SK-N-SH (cell line): ENCODE measurements around the gene DIAPH2. TPM values are rescaled to one million over a fixed set of nuclear protein-coding genes. Genes with fewer than 3 reads are reported as not detected.
A peak's percentile ranks its signal among the peaks of the same experiment; 100 is the strongest.

Source experiments
- CTCF ChIA-PET: fragments of 300-600, 350-600 bp; formaldehyde crosslinking; extraction: SDS; loops from one replicate; lab custom pipeline; 2021; lab: Yijun Ruan, JAX
- POLR2A ChIA-PET: fragments of 350-600 bp; sonication (Branson Sonifier 250); formaldehyde crosslinking; extraction: SDS; loops from one replicate; lab custom pipeline; 2020; ENCODE audit warnings: antibody characterized with exemption, inconsistent platforms; lab: Yijun Ruan, JAX
- DNase-seq: peaks from one replicate; pipeline ENCODE4 v3.0.0; 2012
- H2AFZ ChIP-seq: fragments of 200-600 bp; sonication (generic); 2 replicates; pipeline ENCODE4 v1.8.1; 2016; ENCODE audit warnings: antibody characterized with exemption, mild to moderate bottlenecking, low read depth
- H3F3A ChIP-seq: fragments of 200-600 bp; sonication (generic); replicated peaks from 2 replicates; pipeline ENCODE3; 2016; ENCODE audit warnings: antibody characterized with exemption, mild to moderate bottlenecking; ENCODE audit not compliant: insufficient read depth
- H3K27ac ChIP-seq, 2 experiments: fragments of 200-500 bp in 1 of 2; fragments of 200-600 bp in 1 of 2; sonication (Bioruptor generic) in 1 of 2; sonication (generic), shearing (Covaris generic) in 1 of 2; 2 replicates each; pipeline versions ENCODE4 v1.5.1 to v1.6.1; 2014 to 2016; ENCODE audit warnings: low read depth in 2 of 2, inconsistent platforms in 1 of 2, low read length in 1 of 2, mild to moderate bottlenecking in 1 of 2, mixed read lengths in 1 of 2
- H3K27me3 ChIP-seq: fragments of 200-600 bp; sonication (generic), shearing (Covaris generic); 2 replicates; pipeline ENCODE4 v1.6.1; 2016; ENCODE audit warnings: mixed run types; ENCODE audit not compliant: insufficient read depth
- H3K36me3 ChIP-seq, 2 experiments: fragments of 200-500 bp in 1 of 2; fragments of 200-600 bp in 1 of 2; sonication (Bioruptor generic) in 1 of 2; sonication (generic) in 1 of 2; replicated peaks in 1 of 2; 2 replicates each; pipeline versions ENCODE3 to v1.5.1; 2014 to 2016; ENCODE audit warnings: low read length in 1 of 2, mild to moderate bottlenecking in 1 of 2; ENCODE audit not compliant: insufficient read depth in 2 of 2, control insufficient read depth in 1 of 2
- H3K4me1 ChIP-seq, 2 experiments: fragments of 200-500 bp in 1 of 2; fragments of 200-600 bp in 1 of 2; sonication (Bioruptor generic) in 1 of 2; sonication (generic), shearing (Covaris generic) in 1 of 2; 2 replicates each; pipeline versions ENCODE4 v1.5.1 to v1.6.1; 2014 to 2016; ENCODE audit warnings: low read depth in 1 of 2, low read length in 1 of 2, mixed run types in 1 of 2; ENCODE audit not compliant: insufficient read depth in 2 of 2, control insufficient read depth in 1 of 2
- H3K4me2 ChIP-seq: fragments of 200-600 bp; sonication (generic), shearing (Covaris generic); 2 replicates; pipeline ENCODE4 v1.6.1; 2017; ENCODE audit warnings: mixed run types
- H3K4me3 ChIP-seq, 2 experiments: fragments of 200-500 bp in 1 of 2; fragments of 200-600 bp in 1 of 2; sonication (Bioruptor generic) in 1 of 2; sonication (generic), shearing (Covaris generic) in 1 of 2; 2 replicates each; pipeline versions ENCODE4 v1.5.1 to v1.8.1; 2014 to 2016; ENCODE audit warnings: low read depth in 2 of 2, inconsistent platforms in 1 of 2, low read length in 1 of 2, mild to moderate bottlenecking in 1 of 2, mixed read lengths in 1 of 2, moderate library complexity in 1 of 2
- H3K79me2 ChIP-seq: fragments of 200-600 bp; sonication (generic); 2 replicates; pipeline ENCODE4 v1.8.1; 2017; ENCODE audit warnings: mild to moderate bottlenecking; ENCODE audit not compliant: insufficient read depth
- H3K9ac ChIP-seq: fragments of 200-600 bp; sonication (generic); 2 replicates; pipeline ENCODE4 v1.6.1; 2017; ENCODE audit warnings: mixed run types
- H3K9me2 ChIP-seq: fragments of 200-600 bp; sonication (generic); 2 replicates; pipeline ENCODE4 v1.6.1; 2017; ENCODE audit warnings: mixed run types
- H3K9me3 ChIP-seq: fragments of 200-600 bp; sonication (generic); 2 replicates; pipeline ENCODE4 v1.6.1; 2017; ENCODE audit warnings: mixed run types, mild to moderate bottlenecking, moderate library complexity
- H4K20me1 ChIP-seq: fragments of 200-600 bp; sonication (generic); 2 replicates; pipeline ENCODE4 v1.6.1; 2017; ENCODE audit warnings: mild to moderate bottlenecking, mixed run types; ENCODE audit not compliant: insufficient read depth
- ELF1 ChIP-seq: IDR thresholded peaks from 2 replicates; pipeline ENCODE4 v1.4.0; 2012
- EP300 ChIP-seq, 2 experiments: IDR thresholded peaks; 2 replicates each; pipeline versions ENCODE4 v1.4.0 to v1.6.1; 2012; ENCODE audit warnings: borderline replicate concordance in 1 of 2, low read depth in 1 of 2, low read length in 1 of 2
- EZH2phosphoT487 ChIP-seq: fragments of 200-600 bp; sonication (generic); IDR thresholded peaks from 2 replicates; pipeline ENCODE4 v1.6.1; 2017; ENCODE audit warnings: low read depth, mixed run types, mild to moderate bottlenecking, antibody characterized with exemption, moderate library complexity, borderline replicate concordance
- FOSL2 ChIP-seq: IDR thresholded peaks from 2 replicates; pipeline ENCODE4 v1.4.0; 2012; ENCODE audit warnings: low read depth, mild to moderate bottlenecking, moderate library complexity, borderline replicate concordance
- FOXJ3 ChIP-seq: sonication (generic); formaldehyde crosslinking; IDR thresholded peaks from 2 replicates; pipeline ENCODE4 v1.5.1; 2020; ENCODE audit warnings: mild to moderate bottlenecking, missing genetic modification reagents
- GABPA ChIP-seq: IDR thresholded peaks from 2 replicates; pipeline ENCODE4 v1.4.0; 2012; ENCODE audit warnings: low read depth, mild to moderate bottlenecking
- JUND ChIP-seq: IDR thresholded peaks from 2 replicates; pipeline ENCODE4 v1.4.0; 2012
- MEF2A ChIP-seq: IDR thresholded peaks from 2 replicates; pipeline ENCODE4 v1.4.0; 2012; ENCODE audit warnings: low read depth, borderline replicate concordance
- NFIC ChIP-seq: IDR thresholded peaks from 2 replicates; pipeline ENCODE4 v1.4.0; 2012; ENCODE audit warnings: borderline replicate concordance
- NRF1 ChIP-seq: IDR thresholded peaks from 2 replicates; pipeline ENCODE4 v1.6.1; 2012; ENCODE audit warnings: low read depth, mild to moderate bottlenecking, low read length
- POLR2AphosphoS5 ChIP-seq: IDR thresholded peaks from 2 replicates; pipeline ENCODE4 v1.6.1; 2012; ENCODE audit warnings: low read depth, low read length
- RAD21 ChIP-seq: IDR thresholded peaks from 2 replicates; pipeline ENCODE4 v1.6.1; 2012; ENCODE audit warnings: mild to moderate bottlenecking, low read length
- RCOR1 ChIP-seq: fragments of 150-350 bp; IDR thresholded peaks from 2 replicates; pipeline ENCODE4 v1.6.1; 2017; ENCODE audit warnings: antibody characterized with exemption, low read length
- TCF12 ChIP-seq: IDR thresholded peaks from 2 replicates; pipeline ENCODE4 v1.4.0; 2012
- WGBS: methylation state at CpG from one replicate; pipeline ENCODE4 v1.1.6; 2017; ENCODE audit warnings: low lambda C conversion rate; 5-methylcytosine and 5-hydroxymethylcytosine counted together
- polyA plus RNA-seq, 3 experiments: library from polyadenylated mRNA; depleted of rRNA; stranded (reverse); fragments of >200 nt; gene quantifications; 2 replicates each; pipeline ENCODE4 v1.2.3, GENCODE V29; 2012
- TF ChIP-seq, protein P1 (sequence below): IDR thresholded peaks from 2 replicates; pipeline ENCODE4 v1.4.0; 2012; ENCODE audit warnings: low read depth
- TF ChIP-seq, protein P2 (sequence below): IDR thresholded peaks from 2 replicates; pipeline ENCODE4 v1.4.0; 2012; ENCODE audit warnings: low read depth, borderline replicate concordance
- TF ChIP-seq, protein P3 (sequence below): fragments of 150-350 bp; IDR thresholded peaks from 2 replicates; pipeline ENCODE4 v1.6.1; 2016; ENCODE audit warnings: mild to moderate bottlenecking, low read depth, low read length

The DIAPH2 gene
- polyA plus RNA-seq, 1 of the 3 experiments (the other 2 are of a cell fraction) = 1.1 TPM

DNA sequence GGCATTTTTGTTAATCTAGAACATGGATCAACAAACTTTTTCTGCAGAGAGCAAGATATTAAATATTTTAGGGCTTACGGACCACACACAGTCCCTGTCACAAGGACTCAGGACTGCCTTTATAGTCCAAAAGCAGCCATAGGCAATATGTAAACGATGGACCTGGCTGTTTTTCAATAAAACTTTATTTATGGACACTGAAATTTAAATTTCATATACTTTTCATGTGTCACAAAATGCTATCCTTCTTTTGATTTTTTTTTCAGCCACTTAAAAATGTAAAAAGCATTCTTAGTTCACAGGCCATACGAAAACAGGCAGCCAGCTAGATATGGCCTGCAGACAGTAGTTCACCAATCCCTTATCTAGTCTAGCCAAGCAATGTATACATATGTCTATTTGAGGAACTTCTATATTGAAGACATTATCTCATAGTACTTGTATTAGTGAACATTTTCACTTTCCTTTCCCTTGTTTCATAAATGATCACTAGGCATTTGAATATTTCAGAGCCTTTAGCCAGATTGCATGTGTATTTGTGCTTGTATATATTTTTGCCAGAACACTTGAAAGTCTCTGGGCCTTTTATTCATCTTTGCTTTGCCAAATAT lies 549.9 kb downstream of the DIAPH2 start:
- H3K4me1 ChIP-seq = no peaks in the 10 kb centered on the region; a peak in 1 of 4 replicates
- H3K36me3 ChIP-seq = no peaks in the 10 kb centered on the region
- TF ChIP-seq, protein P1, sequence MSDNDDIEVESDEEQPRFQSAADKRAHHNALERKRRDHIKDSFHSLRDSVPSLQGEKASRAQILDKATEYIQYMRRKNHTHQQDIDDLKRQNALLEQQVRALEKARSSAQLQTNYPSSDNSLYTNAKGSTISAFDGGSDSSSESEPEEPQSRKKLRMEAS = no peak
- TF ChIP-seq TCF12 (no peak), RCOR1 (no peak), FOXJ3 (no peak), ELF1 (no peak), NFIC (no peak), EP300 (IDR thresholded peaks at IDR 0.05; ENCODE audit: borderline replicate concordance in 1 of 2, low read depth in 1 of 2, low read length in 1 of 2) (no peak), NRF1 (no peak), POLR2AphosphoS5 (no peak), GABPA (no peak), EZH2phosphoT487 (no peak), MEF2A (no peak), FOSL2 (no peak)
- TF ChIP-seq, protein P2, sequence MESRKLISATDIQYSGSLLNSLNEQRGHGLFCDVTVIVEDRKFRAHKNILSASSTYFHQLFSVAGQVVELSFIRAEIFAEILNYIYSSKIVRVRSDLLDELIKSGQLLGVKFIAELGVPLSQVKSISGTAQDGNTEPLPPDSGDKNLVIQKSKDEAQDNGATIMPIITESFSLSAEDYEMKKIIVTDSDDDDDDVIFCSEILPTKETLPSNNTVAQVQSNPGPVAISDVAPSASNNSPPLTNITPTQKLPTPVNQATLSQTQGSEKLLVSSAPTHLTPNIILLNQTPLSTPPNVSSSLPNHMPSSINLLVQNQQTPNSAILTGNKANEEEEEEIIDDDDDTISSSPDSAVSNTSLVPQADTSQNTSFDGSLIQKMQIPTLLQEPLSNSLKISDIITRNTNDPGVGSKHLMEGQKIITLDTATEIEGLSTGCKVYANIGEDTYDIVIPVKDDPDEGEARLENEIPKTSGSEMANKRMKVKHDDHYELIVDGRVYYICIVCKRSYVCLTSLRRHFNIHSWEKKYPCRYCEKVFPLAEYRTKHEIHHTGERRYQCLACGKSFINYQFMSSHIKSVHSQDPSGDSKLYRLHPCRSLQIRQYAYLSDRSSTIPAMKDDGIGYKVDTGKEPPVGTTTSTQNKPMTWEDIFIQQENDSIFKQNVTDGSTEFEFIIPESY = no peak
- TF ChIP-seq, protein P3, sequence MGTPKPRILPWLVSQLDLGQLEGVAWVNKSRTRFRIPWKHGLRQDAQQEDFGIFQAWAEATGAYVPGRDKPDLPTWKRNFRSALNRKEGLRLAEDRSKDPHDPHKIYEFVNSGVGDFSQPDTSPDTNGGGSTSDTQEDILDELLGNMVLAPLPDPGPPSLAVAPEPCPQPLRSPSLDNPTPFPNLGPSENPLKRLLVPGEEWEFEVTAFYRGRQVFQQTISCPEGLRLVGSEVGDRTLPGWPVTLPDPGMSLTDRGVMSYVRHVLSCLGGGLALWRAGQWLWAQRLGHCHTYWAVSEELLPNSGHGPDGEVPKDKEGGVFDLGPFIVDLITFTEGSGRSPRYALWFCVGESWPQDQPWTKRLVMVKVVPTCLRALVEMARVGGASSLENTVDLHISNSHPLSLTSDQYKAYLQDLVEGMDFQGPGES = no peak
- TF ChIP-seq, all 33 proteins: peak for 0
- H3K4me2 ChIP-seq = no peak overlapping the region
- no peaks in the 10 kb centered on the region for H3K9me2 ChIP-seq
- no peaks in the 10 kb centered on the region for H3K27me3 ChIP-seq
- H3F3A ChIP-seq = no peaks in the 10 kb centered on the region
- no peak overlapping the region for H3K9ac ChIP-seq
- no peaks in the 10 kb centered on the region for H4K20me1 ChIP-seq
- no peaks in the 10 kb centered on the region for H3K9me3 ChIP-seq
- no peak overlapping the region for H3K27ac ChIP-seq
- no peak for DNase-seq
- H3K79me2 ChIP-seq = no peaks in the 10 kb centered on the region
- WGBS = 53% methylated on average over 3 of the region's 3 CpGs
- no peak overlapping the region for H2AFZ ChIP-seq
- CTCF ChIA-PET = no interaction called here
- POLR2A ChIA-PET = no interaction called here
- H3K4me3 ChIP-seq = no peak overlapping the region

DNA sequence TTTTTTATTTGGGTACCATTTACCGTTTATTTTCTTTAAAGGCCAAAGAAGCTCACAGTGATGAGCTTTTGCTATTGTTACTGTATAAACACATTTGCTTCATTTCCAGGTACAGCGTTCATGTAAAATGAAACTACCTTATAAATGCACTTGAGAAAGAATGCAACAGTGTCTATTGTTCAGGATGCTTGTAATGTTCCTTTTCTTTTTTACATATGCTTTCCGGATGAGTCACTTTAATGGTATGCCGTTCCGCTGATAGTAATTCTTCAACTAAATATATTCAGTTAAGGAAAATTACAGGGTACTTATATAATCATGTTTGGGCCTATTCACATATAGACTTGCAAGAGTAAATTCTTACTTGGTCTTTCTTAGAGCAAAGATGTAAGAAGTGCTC lies 554.0 kb downstream of the DIAPH2 start:
- Histone ChIP-seq H3K4me3 (no peak overlapping the region), H3F3A (no peaks in the 10 kb centered on the region), H3K79me2 (no peaks in the 10 kb centered on the region), H3K27ac (peak overlapping the region in 1 of 2 experiments; percentile 32; a peak in 2 of 4 replicates), H3K4me2 (no peak overlapping the region), H4K20me1 (no peaks in the 10 kb centered on the region), H3K27me3 (no peaks in the 10 kb centered on the region), H3K9me3 (no peaks in the 10 kb centered on the region), H3K4me1 (no peaks in the 10 kb centered on the region; a peak in 1 of 4 replicates), H2AFZ (no peak overlapping the region), H3K36me3 (no peaks in the 10 kb centered on the region), H3K9me2 (no peaks in the 10 kb centered on the region), H3K9ac (no peak overlapping the region)
- CTCF ChIA-PET = no interaction called here
- WGBS = 37% methylated on average over 5 of the region's 5 CpGs
- no peak for DNase-seq
- TF ChIP-seq JUND (peak; percentile 44), RAD21 (no peak), EP300 (IDR thresholded peaks at IDR 0.05; ENCODE audit: borderline replicate concordance in 1 of 2, low read depth in 1 of 2, low read length in 1 of 2) (no peak)
- POLR2A ChIA-PET = no interaction called here
